HG03442 (cell line): ENCODE measurements around the gene MBD3L4.
"Not testable (repeated sequence)": the region's sequence is repeated elsewhere in the genome, so short reads cannot be mapped to it uniquely, and the experiment has no call there.

ENCODE experiments used
- ATAC-seq: cut with Tn5 transposase; IDR thresholded peaks from one replicate; pipeline ENCODE4 v1.9.1; 2021; ENCODE audit warnings: mild to moderate bottlenecking, moderate library complexity; ENCODE audit not compliant: unreplicated experiment

Gene MBD3L4

DNA sequence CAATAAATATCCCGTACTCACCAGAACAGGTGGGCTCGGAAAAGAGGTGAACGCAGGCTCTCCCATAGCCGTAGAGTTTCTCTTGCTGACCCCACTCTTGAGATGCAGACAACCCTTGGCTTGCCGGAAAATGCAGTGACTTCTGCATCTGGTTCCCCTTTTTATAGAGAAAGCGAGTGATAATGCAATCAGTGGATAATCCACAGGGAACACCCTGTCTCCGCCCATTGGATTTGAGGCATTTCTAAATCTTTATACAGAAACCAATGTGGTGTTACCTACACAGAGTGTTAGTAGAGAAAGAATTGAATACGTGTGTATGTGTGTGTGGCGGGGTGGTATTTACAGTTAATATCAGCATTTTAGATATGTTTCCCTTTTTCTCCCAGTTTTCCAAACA, at the start of gene MBD3L4:
Gene MBD3L4 (minus strand): TSS at position 101 of the 400 bp plus-strand sequence. CDS start 35 bp downstream, at position 66.
- not testable (repeated sequence) for ATAC-seq

DNA sequence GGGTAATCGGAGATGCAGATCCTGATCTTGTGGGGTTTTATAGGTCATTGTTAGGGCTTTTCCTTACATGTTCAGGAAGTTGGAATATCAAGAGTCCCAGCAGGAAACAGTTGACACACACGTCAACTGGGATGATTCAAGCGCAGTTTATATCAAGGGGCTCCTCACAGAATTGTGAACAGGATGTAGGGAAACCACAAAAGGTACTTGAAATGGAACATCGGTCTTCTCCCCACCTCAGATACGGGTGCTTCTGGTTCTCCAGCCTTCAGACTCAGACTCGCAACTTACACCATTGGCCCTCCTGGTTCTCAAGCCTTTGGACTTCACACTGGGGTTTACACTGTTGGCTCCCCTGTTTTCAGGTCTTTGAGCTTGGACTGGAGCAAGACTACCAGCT, 49.0 kb upstream of the MBD3L4 start:
- no peak for ATAC-seq

DNA sequence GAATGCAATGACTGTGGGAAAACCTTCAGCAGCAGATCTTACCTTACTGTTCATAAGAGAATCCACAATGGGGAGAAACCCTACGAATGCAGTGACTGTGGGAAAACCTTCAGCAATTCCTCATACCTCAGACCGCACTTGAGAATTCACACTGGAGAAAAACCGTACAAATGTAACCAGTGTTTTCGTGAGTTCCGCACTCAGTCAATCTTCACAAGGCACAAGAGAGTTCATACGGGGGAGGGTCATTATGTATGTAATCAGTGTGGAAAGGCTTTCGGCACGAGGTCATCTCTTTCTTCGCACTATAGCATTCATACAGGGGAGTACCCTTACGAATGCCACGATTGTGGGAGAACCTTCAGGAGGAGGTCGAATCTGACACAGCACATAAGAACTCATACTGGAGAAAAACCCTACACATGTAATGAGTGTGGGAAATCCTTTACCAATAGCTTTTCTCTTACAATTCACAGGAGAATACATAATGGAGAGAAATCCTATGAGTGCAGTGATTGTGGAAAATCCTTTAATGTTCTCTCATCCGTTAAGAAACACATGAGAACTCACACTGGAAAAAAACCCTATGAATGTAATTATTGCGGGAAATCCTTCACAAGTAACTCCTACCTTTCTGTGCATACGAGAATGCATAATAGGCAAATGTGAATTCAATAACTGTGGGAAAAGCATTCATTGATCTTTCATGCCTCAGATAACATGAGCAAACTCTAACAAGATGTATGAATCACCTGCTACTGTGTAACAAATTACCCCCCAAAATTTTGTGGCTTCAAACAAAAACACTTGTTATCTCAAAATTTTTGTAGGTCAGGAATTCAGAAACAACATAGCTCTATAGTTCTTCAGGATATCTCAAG, 43.3 kb upstream of the MBD3L4 start:
- ATAC-seq = no peak

DNA sequence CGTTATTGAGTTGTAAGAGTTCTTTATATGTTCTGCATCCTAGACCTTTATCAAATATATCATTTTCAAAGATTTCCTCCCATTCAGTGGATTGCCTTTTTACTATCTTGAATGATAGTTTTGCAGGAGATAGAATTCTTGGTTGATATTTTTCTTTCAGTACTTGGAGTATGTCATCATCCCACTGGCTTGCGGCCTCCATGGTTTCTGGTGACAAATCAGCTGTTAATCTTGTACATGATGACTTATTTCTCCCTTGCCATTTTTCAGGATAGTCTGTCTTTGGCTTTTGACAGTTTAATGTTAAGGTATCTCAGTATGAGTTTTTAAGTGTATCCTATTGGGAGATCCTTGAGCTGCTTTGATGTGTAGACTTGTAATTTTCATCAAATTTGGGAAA, 38.0 kb upstream of the MBD3L4 start:
- no peak for ATAC-seq

DNA sequence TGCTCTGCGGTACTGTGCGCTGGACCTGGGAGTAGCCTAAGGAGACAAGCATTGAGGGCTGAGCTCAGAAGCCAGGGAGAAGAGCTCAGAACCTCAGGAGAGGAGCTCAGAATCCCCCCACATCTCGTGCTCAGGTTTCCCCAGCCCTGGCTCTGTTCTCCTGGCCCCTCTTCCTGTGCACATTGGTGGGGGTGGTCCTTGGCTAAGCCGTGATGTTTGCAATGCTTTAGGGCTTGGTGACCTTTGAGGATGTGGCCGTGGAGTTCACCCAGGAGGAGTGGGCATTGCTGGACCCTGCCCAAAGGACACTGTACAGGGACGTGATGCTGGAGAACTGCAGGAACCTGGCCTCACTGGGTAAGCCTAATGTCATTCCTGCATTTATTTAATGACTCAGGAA, 36.2 kb upstream of the MBD3L4 start:
- ATAC-seq = no peak

DNA sequence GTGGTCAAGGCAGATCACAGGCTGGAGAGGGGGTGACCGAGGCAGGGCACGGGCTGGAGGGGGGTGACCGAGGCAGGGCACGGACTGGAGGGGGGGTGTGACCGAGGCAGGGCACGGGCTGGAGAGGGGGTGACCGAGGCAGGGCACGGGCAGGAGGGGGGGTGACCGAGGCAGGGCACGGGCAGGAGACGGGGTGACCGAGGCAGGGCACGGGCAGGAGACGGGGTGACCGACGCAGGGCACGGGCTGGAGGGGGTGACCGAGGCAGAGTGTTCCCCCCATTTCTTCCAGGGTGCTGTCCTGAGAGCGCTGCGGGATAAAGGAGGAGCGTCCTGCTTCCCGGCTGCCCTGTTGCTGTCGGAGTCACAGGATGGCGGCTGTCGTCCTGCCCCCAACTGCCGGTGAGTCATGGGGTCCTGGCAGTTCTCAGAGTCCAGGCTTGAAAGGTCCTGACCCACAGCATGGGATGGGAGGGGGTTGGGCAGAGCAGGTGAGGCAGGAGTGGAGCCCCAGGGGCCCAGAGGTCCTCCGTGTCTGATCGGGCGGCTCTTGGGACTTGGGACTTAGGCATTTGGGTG, 34.8 kb upstream of the MBD3L4 start:
- no peak for ATAC-seq

DNA sequence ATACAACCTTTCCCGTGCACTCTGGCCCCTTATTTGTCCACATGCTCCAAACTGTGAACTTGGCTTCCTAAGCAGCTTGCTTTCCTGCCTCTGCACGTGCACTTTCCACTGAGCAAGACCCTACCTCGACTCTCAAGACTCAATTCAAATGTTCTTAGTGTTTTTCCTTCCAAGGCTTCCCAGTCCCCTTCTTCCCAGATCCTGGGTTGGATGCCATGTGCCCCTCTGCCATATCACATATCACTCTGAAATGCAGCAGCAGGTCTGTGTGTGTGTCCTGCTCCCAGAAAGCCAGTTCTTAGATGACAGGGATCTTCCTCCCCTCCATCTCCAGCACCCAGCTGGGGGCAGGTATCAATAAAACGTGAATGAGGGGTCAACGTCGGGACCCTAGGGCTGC, 32.6 kb upstream of the MBD3L4 start:
- ATAC-seq = no peak

DNA sequence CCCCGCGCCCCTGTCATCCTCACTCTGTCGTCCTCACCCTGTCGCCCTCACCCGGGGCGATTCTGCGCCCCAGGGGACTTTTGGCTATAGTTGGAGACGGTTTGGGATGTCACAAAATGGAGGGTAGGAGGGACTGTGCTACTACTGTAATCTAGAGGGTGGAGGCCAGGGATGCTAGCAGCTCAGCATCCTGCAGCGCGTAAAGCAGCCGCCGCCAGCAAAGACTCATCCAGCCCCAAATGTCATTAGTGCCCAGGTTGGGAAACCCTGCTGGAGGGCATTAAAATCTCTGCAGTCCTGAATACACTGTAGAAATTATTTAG, 29.9 kb upstream of the MBD3L4 start:
- ATAC-seq = no peak

DNA sequence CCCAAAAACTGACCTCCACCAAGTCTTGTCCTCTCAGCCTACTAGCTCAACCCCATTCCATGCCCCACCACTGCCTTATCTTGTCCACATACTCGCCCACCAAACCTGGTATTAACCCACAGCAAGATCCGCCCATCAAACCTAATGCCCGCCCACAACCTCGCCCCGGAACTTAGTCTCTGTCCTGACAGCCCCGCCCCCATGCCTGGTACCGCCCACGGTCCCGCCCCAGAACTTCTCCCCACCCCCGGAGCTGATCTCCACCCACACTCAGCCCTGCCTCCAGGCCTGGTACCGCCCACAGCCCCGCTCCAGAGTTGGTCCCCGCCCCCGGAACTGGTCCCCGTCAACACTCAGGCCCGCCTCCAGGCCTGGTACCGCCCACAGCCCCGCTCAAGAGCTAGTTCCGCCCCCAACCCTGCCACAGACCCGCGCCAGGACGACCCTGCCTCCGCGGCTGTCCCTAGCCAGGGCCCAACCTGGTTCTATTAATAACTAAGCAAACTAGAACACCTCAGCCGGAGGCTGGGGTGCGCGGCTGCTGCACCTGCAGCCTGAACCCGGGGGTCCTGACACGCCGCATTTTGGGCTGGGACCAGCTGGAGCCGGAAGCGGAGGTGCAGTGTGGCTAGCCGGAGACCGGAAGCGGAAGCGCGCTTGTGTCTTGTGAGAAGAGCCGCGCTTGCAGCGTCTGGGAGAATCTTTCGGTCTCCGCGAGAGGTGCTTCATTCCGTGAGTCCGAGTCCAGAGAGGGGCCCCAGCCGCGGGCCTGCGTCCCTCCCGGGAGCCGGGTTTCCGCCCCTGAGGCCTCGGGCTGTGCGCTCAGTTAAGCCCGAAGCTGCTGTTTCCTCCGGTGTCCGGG, 29.3 kb upstream of the MBD3L4 start, which contains the start of gene ZNF557:
Gene ZNF557 (plus strand): TSS at position 662 of the 862 bp plus-strand sequence. CDS start 5,372 bp downstream, outside the sequence.
- peak; percentile 89 for ATAC-seq

DNA sequence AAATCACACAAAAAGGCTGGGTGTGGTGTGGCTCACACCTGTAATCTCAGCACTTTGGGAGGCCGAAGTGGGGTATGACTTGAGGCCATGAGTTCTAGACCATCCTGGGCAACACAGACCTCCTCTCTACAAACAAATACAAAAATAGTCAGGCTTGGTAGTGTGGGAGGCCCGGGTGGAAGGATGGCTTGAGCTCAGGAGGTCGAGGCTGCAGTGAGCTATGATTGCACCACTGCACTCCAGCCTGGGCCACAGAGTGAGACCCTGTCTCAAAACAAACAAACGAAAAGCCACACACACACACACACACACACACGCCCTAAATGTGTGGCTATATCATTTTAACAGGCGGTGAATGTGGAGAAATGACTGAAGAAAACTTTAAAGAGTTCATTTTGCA, 28.6 kb upstream of the MBD3L4 start:
- no peak for ATAC-seq

DNA sequence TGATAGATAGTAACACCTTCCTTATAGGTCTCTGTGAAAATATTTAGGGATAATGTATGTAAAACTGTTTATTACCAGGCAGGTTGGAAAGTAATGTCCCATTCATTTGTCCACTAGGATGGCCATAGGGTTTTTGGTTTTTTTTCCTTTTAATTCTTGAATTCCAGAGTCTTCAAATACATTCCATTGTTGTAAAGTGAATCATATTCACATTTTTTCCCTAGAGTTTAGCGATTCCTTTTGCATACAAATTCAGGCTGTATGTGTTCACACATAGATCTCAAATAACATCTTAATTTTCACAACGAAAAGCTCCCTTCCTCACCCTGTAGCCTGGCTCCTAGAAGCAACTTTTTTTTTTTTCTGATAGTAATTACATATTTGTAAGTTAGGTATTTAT, 27.7 kb upstream of the MBD3L4 start:
- no peak for ATAC-seq

DNA sequence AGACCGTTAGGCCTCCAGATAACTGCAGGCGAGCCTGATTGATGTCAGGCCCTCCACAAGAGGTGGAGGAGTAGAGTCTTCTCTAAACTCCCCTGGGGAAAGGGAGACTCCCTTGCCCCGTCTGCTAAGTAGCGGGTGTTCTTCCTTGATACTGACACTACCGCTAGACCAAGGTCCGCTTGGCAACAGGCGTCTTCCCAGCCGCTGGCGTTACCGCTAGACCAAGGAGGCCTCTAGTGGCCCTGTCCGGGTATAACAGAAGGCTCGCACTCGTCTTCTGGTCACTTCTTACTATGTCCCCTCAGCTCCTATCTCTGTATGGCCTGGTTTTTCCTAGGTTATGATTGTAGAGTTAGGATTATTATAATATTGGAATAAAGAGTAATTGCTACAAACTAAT, 27.1 kb upstream of the MBD3L4 start:
- not testable (repeated sequence) for ATAC-seq

DNA sequence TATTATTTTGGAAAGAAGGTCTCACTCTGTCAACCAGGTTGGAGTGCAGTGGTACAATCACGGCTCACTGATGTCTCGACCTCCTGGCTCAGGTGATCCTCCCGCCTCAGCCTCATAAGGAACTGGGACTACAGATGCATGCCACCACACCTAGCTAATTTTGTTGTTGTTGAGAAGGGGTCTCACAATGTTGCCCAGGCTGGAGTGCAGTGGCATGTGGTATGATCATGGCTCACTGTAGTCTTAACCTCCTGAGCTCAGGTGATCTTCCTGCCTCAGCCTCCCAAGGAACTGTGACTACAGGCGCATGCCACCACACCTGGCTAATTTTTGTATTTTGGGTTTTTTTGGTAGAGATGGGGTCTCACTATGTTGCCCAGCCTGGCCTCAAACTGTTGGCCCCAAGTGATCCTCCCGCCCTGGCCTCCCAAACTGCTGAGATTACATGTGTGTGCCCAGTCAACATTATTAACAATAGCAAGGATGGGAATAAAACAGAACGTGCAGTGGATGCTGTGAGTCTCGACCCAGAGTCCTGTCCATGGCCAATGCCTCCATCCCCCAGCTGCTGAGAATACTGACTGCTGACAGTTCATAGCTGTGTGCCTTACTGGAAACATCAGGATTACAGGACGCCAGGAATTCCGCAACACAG, 23.9 kb upstream of the MBD3L4 start:
- no peak for ATAC-seq

DNA sequence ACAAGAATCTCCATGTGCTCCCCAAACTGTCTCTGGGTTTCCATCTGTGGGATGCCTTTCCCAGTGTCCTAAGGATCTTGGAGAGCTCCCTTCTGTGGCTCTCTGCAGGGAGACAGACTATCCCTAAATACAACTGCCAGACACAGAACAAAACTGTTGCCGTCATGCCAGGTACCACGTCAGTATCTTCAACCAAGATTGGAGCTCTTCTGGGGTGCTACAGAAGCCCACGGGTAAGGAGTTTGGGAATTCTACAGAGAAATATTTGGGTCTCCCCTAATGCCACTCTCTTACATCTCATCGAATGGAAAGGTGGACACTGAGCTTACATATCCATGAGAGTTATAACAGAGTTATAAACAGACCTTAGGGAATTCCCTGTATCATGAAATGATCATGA, 23.4 kb upstream of the MBD3L4 start:
- ATAC-seq = no peak

DNA sequence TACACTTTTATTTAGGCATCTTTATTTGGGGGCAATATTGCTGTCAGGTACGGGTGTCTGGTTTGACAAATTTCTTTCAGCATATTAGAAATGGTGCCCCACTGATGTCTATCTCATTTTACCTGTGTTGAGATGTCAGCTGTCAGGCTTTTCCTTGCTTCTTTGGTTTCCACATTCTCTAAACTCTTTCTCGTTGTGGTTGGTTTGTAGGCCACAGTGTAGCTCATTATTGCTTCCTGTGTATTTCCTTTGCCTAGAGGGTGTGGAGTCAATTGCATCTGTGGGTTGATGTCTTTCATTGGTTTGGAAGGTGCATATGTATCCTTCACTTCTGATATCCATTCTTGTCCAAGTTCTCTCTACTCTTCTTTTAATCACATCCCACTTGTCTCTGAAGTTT, 20.0 kb upstream of the MBD3L4 start:
- ATAC-seq = not testable (repeated sequence)

DNA sequence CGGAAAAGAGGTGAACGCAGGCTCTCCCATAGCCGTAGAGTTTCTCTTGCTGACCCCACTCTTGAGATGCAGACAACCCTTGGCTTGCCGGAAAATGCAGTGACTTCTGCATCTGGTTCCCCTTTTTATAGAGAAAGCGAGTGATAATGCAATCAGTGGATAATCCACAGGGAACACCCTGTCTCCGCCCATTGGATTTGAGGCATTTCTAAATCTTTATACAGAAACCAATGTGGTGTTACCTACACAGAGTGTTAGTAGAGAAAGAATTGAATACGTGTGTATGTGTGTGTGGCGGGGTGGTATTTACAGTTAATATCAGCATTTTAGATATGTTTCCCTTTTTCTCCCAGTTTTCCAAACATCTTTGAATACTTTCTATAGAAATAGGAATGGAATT, 18.6 kb upstream of the MBD3L4 start, which contains the start of gene MBD3L3:
Gene MBD3L3 (minus strand): TSS at position 101 of the 400 bp plus-strand sequence. CDS start 71 bp downstream, at position 30.
- ATAC-seq = not testable (repeated sequence)

DNA sequence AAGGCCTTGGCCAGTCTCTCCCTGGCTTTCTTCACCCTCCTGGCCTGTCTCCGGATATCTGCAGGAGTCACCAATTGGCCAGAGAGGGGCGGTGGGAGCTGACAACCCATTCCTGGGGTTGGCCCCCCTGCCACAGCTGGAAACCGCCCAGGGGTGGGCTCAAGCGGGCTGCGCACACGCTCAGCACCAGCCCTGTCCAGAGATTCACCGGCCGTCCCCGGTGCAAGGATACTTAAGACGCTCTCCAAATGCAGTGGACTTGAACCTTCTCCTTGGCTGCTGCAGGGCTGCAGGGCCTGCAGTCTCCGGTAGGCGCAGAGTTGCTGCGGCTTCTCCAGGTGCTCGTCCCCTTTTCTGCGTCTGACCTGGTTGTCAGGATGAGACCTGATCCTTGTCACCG, 16.4 kb upstream of the MBD3L4 start:
- not testable (repeated sequence) for ATAC-seq

DNA sequence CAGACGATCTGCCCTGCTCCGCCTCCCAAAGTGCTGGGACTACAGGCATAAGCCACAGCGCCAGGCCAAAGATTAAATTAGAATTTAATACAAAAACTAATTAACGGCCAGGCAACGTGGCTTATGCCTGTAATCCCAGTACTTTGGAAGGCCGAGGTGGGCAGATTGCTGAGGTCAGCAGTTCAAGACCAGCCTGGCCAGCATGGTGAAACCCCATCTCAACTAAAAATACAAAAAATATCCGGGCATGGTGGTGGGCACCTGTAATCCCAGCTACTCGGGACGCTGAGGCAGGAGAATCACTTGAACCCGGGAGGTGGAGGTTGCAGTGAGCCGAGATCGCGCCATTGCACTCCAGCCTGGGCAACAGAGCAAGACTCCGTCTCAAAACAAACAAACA, 15.7 kb upstream of the MBD3L4 start:
- ATAC-seq = not testable (repeated sequence)

DNA sequence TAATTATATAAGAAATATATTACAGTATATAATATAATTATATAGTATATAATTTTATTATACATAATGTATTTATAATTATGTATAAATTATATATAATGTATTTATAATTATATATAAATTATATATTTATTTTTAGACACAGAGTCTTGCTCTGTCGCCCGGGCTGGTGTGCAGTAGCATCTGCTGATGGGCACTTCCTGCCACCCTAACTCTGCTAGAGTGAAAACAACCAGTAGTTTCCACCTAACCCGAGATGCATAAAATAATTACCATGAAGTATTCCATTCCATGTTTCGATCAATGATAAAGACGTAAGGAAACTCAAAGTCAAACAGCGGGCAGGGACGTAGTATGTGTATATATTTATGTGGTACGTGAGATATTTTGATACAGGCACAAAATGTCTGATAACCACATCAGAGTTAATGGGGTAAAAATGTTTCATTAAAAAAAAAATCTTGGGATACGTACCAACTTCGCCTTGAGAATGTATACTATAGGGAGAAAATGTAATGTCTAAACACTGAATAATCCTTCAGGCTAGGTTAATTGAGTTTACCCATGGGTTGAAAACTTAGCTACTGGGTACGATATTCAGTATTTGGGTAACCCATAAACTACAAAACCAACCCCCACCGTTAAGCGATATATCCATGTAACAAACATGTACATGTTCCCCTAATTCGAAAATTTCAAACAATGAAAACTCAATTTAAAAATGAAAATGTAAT, 14.8 kb upstream of the MBD3L4 start:
- not testable (repeated sequence) for ATAC-seq

DNA sequence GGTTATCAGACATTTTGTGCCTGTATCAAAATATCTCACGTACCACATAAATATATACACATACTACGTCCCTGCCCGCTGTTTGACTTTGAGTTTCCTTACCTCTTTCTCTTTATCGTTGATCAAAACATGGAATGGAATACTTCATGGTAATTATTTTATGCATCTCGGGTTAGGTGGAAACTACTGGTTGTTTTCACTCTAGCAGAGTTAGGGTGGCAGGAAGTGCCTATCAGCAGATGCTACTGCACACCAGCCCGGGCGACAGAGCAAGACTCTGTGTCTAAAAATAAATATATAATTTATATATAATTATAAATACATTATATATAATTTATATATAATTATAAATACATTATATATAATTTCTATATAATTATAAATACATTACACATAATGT, 12.9 kb upstream of the MBD3L4 start:
- ATAC-seq = not testable (repeated sequence)
